NCI-H2081 treated with DMSO at 0.1 percent for 48 hours (cell line): ENCODE data around the gene C11orf71.

Experiments used
- DNase-seq: peaks from one replicate; lab custom pipeline; 2025; lab: John Stamatoyannopoulos, UW

Gene C11orf71, protein sequence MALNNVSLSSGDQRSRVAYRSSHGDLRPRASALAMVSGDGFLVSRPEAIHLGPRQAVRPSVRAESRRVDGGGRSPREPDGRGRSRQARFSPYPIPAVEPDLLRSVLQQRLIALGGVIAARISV

DNA sequence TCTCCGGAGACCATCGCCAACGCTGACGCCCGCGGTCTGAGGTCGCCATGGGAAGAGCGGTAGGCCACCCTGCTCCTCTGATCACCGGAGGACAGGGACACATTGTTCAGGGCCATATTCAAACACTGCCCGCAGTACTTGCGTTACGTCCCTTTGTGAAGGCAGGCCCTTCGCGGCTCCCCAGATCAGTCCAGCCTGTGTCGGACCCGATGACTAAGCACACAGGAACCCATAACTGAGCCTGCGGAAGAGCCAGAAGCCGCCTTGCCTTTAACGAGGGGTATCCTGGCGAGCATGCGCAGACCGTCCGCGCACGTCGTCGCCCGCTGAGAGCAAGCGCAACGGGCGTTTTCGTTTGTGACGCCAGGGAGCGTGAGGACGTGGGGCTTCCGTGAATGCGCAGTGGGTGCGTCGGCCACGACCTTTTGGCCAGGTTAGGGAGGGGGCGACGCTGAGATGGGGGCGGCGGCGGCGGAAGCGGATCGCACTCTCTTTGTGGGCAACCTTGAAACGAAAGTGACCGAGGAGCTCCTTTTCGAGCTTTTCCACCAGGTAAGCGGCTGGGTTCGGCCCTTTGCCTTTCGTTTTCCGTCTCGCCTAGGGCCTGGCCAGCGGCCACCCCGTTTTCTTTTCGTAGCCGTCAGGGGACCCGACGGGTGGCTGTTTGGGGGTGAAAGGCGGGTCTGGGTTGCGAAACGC is at the start of gene C11orf71, which contains the start of gene RBM7:
TSS of gene C11orf71 (minus strand) at position 296 of the 699 bp plus-strand sequence. CDS start at position 116, 180 bp downstream.
TSS of gene RBM7 (plus strand) at position 451 of the 699 bp plus-strand sequence. CDS start at position 457, 6 bp downstream.
- DNase-seq = peak; percentile 79

DNA sequence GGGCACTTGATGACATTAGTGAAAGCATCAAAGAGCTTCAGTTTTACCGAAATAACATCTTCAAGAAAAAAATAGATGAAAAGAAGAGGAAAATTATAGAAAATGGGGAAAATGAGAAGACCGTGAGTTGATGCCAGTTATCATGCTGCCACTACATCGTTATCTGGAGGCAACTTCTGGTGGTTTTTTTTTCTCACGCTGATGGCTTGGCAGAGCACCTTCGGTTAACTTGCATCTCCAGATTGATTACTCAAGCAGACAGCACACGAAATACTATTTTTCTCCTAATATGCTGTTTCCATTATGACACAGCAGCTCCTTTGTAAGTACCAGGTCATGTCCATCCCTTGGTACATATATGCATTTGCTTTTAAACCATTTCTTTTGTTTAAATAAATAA is 49.5 kb upstream of the C11orf71 start:
- DNase-seq = no peak

DNA sequence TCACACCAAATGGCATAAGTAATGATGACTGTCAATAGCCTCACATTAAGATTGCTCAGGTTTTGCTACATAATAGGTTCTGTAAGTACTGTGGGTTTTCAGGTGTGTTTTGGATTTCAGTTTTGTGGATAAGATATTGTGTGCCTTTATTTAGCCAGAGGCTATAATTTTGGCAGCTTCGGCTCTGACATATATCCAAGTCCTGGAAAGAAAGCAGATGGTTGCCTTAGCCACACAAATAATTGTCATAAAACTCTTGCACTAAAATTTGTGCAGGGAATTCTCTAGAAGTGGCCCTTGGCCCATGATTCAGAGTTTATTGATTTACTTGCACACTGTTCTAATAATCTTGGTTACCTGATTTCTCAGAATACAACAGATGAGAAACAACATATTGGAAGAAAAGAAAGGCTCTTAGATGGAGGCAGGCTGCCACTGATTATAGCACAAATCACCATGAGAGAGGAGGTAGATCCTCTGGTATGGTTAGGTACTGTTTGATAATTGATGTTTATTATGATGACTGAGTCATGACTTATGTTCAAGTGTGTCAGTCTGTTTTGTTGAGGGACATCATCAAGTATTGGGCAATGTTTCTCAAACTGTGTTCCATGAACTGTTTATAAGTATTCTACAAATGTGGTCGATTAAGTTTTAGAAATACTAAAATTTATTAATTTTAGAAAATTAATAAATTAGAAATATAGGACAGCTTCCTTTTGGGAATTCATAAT is 48.6 kb upstream of the C11orf71 start:
- DNase-seq = no peak

DNA sequence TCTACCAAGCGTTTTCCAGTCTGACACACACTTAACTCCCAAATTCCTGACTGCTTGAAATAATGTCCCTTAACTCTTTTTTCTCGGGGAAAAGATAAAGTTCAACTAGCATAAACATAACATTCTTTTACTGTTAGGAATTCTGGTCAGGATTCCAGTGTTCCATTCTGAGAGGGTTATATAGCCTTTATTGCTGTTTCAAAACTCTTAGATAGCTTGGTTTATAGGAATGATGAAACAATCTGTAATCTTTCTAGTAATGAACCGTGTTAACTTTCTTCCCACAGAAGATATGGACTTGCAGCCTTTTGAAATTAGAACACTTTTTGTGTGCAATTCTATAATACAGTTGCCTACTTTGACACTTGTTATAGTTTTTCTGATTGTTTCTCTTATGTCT is 47.6 kb upstream of the C11orf71 start:
- DNase-seq = no peak

DNA sequence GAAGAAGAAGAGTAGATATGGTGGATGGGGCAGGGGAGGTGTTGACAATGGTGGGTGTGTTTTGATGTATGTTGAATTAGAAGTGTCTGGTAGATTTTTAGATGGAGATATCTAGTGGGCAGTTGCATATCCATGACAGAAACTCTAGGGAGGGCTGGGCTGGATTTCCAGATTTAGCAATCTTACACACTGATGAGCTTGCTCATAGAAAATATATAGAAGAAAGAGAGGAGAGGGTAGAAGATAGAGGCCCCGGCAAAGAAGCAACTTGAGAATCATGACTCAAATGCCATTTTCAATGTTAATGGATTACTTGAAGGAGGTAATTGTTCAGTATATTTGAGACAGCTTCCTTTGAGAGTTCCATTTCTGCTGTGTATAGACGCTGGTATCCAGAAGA is 47.1 kb upstream of the C11orf71 start:
- no peak for DNase-seq

DNA sequence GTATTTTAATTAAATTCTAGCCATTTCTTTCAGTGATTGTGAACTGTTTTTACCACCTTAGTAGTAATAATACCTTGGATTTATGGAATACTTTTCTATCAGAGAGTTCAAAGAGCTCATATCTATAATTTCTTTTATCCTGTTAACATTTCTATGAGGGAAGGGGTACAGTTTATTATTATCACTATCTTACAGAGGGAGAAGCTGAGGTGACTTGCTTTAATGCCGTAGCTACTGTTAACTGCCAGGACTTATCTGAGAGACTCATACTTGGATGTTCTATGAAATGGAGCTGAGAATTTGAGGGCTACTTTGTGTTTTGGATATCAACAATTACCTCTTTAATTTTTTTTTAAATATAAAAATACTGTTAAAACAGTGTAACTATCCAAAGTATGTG is 42.2 kb upstream of the C11orf71 start:
- no peak for DNase-seq

DNA sequence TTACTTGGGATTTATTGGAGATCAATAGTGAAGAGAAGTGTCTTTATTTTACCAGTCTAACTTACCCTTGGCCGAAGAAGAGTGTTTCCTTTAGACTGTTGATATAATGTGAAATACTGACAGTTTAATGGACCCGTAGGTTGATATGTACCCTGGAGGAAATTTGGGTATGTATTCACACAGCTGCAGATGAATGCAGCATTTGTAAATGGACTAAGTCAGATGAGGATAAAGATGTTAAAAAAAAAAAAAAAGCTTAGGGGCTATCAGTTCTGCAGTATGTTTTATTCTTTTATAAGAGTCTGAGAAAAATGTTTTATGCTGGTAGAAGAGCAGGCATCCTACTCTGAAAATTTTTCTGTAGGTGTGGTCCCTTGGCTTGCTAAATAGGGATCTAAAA is 41.6 kb upstream of the C11orf71 start:
- DNase-seq = peak; percentile 28

DNA sequence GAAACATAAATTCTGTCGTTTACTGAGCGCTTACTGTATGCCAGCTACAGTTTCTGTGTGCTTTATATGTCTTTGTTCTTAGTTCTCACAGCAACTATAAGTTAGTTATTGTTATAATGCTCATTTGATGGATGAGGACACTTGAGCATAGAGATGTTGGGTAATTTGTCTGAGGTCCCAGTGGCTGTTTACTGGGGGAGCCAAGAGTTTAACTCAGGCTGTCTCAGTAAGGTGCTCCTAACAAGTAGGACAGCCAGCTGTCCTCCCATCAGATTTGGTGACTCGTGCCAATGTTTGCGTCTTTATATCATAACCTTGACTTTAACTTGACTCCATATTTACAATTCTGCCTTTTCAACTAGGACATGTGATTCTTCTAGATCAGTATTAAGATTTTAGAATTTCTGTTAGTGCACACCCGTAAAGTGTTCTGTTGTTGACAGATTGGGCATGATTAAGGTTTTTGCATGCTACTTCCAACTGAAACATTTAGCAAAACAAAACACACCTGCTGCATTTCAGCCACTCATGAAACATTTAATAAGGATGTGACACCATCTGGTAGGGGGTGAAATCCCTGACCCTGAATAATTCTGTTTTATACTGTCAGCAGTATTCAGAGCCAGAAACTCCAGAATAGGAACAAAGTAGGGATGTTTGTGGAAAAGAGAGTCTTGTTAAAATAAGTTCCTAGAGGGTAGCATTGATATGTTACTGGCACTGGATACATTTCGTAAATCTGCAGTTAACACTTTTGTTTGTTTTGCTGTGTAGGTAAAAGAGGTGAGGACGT is 40.9 kb upstream of the C11orf71 start:
- DNase-seq = peak; percentile 37

DNA sequence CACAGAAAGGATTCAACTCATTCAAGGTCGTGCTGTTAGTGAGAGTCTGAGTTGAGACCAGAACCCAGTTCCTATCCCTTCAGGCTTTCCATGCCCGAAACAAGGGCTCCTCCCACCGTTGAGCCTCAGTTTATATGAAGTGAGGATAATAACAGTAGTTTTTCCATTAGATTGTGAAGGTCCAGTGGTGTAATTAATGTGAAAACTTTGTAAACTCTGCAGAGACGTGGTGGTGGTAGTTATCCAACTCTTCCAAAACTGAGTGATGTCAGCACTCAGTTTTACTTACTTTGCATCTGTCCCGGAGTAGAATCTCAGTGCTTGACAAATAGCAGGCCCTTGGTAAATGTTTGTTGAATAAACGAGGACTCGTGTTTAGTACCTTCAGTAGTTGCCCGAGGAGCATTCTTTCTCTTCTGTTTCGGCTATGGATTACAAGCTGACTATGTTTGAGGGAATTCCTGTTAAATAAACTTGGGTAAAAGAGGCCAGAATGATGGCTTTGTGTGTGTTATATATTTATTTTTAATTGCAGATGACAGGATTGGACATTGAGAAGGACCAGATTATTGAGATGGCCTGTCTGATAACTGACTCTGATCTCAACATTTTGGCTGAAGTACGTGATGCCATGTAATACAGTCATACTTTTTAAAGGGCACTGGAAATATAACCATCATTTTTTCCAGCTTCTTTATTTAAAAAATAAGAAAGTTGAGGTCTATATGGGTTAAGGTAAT is 40.0 kb upstream of the C11orf71 start:
- DNase-seq = no peak

DNA sequence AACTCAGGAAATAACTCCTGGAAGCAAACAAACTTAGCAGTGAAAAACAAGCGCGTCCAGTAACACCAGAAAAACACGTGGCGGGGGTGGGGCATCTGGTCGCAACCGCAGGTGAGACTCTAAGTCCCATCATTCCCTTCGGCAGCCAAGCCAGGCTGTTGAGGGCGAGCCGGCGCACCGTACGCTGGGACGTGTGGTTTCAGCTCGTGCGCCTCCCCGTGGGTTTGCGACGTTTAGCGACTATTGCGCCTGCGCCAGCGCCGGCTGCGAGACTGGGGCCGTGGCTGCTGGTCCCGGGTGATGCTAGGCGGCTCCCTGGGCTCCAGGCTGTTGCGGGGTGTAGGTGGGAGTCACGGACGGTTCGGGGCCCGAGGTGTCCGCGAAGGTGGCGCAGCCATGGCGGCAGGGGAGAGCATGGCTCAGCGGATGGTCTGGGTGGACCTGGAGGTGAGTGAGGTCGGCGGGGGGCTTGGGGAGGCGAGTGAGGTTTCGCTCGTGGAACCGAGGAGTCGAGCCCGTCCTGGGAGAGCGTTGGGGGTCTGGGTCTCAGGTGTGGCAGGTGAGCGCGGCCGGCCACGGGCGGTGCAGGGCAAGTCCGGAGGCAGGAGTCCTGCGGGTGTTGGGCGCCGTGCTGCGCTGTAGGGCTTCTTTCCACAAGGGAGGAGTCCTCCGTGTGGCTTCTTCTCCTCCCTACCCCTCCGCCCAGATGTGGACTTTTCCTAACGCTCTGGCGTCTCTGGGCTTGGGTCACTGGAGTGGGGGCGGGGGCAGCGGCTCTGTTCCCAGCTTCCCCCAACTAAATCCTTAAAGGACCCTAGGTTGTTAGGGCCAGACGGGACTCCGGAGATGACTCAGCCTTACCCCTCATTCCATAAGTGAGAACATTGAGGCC is 39.2 kb upstream of the C11orf71 start, which contains the start of gene REXO2:
TSS of gene REXO2 (plus strand) at position 239 of the 892 bp plus-strand sequence. CDS start at position 301, 62 bp downstream.
- peak; percentile 80 for DNase-seq

DNA sequence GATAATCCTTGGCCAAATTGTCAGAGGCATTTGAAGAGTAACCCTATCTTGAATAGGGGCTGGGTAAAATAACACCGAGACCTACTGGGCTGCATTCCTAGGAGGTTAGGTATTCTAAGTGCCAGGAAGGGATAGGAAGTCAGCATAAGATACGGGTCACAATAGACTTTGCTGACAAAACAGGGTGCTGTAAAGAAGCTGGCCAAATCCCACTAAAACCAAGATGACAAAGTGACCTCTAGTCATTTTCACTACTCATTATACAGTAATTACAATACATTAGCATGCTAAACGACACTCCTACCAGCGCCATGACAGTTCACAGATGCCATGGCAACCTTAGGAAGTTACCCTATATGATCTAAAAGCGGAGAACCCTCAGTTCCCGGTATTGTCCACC is 38.0 kb upstream of the C11orf71 start:
- DNase-seq = no peak

DNA sequence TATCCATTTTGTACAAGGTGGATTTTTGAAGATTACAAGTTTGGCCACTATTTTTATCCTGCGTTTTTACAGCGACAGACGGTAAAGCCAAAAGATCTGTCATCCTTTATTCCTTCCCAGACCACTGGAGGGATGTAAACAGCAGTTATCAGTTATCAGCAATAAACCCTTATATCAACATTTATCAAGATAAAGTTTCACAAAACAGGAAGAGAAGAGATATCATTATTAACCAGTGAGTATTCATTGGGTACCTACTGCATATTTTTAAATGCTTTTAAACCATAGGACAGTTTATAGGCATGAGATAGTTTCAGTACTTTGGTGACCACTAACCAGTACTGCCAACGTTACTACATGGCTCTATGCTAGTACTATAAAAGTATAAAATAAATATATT is 33.1 kb upstream of the C11orf71 start:
- no peak for DNase-seq

DNA sequence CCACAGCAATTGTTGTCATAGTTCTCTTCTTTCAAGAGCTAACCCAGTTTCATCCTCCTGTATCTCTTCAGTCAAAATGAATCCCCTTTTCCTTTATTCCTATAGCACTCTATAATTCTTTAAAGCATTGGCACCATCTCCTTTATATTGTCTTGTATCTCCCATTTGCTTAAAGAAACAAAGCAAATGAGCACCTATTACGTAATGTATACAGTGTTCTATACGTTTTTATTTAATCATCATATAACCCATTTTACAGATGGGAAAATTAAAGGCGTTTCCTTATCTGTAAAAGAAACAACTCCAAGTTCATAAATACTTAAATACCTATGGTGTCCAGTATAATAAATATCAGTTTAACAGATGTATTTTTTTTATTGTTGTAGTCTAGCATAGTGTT is 32.6 kb upstream of the C11orf71 start:
- DNase-seq = no peak

DNA sequence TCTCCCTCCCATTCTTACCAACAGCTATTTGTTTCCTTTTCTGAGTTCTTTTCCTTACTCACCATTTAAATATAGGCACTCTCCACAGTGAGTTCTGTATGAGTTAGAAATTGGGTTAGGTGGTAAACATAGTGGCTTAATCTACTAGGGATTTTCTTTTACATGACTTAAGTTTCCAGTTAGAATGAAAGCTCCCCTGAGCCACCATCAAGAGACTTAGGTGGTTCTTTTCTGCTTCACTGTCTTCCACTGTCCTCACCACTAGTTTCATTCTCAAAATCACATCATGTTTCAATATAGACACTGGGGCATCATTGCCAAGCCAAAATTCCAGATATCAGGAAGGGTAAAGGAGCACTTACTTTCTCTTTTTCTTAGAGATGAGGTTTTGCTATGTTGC is 30.0 kb upstream of the C11orf71 start:
- DNase-seq = no peak

DNA sequence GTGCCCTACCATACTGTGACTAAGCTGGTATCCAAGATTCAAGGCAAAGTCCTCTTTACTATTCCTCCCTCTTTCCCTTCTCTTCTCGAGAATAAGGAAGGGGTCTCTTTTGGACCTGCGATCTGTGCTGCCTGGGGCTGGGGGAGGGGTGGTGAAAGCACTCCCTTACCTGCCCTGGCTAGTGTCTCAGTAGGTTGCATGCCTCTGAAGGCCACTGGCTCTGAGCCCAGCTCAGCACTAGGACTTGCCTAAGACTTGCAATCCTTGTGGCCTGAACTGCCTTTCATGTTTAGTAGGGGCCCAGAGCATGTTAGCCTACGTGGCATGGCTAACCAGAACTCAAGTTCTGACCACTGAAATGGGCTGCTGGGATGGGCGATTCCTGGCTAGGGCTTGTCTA is 26.0 kb upstream of the C11orf71 start:
- DNase-seq = no peak

DNA sequence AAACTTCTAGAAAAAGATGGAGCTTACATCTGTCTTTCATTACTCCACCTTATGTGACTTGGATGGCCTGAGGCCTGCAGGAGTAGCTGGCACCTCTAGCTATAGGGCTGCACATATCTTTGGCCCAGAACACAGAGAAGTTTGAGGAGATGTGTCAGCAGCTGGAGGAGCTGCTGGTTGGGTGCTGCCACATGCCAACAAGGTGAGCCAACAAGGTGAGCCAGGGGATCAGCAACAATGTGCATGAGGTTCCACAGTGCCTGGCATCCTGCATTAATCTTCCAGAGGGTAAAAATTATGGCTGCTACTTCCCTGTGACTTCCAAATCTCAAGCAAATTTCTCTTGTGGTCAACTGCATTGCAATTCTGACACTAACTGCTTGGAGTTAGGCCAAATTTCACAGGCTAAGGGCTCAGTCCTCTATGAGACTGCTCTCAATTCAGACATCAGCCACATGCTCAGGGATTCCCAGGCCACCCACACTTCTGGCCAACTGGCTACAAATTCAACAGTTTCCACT is 16.2 kb upstream of the C11orf71 start:
- DNase-seq = no peak

DNA sequence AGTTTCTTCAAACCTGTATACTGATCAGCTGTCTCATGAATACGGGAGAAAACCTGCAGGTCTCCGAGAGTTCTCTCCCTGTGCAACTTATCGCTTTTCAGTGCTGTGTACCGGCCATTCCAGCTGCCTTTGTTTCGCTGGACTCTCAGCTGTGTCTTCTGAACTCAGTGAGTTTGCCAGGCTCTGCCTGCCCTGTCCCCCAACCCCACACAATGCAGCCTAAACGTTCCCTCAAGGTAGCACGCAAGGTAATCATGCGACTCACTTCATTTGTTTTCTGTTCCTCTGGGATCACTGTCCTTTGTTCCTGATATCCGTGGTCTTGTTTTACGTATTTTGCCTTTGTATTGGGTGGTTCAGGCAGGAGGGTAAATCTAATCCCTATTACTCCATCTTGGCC is 13.6 kb upstream of the C11orf71 start:
- DNase-seq = no peak

DNA sequence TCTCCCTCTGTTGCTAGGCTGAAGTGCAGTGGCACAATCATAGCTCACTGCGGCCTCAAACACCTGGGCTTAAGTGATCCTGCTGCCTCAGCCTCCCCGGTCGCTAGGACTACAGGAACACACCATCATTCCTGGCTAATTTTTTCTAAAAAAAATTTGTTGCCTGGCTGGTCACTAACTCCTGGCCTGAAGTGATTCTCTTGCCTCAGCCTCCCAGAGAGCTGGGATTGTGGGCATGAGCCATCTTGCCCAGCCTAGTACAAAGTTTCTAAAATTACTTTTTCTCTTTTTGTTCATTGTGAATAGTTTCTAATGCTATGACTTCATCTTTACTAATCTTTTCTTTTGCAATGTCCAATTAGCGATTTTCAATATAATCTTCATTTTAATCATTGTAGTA is 12.6 kb upstream of the C11orf71 start:
- no peak for DNase-seq

DNA sequence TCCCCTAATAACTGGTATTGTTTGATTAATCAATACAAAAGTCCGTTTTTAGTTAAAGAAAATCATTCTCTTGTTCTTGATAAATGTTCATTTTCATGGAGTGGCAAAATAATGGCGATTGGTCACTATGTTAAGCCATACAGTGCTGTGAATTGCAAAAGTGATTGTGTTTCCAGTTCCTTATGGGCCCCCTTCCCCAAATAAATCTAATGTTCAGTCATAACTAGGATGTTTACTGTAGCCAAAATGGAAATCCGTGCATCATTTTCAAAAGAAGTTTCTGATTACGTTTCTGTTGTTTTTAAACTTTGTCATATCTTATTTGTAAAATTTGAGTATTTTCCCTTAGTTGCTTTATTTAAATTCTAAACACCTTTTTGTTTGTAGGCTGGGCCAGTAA is 1.0 kb upstream of the C11orf71 start:
- DNase-seq = no peak

DNA sequence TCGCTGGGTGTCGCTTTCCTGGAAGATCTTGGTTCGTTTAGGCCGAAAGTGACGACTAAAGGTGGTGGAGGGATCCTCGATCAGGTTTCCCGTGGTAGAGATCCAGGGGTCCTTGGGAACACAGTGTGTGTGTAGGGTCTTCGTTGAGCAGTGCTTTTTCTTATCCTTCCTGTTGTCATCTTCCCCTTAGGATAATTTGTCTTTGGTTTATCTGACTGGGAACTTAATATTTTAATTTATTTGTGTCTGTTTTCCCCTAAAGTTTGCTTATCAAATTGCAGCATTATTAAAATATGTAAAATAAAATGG is 558 bp upstream of the C11orf71 start:
- no peak for DNase-seq
